Measurements from ENCODE around the gene TMEM163.

Gene TMEM163

GRCh38 chr2:134689315-134689714, 29.5 kb downstream of the TMEM163 start:
- no peak for DNase-seq

- no peak for DNase-seq
Measured at GRCh38 chr2:134685967-134686366, 32.8 kb downstream of the TMEM163 start.

GRCh38 chr2:134683561-134684112, 35.2 kb downstream of the TMEM163 start:
- peak; percentile 89 for DNase-seq

GRCh38 chr2:134682726-134683125, 36.1 kb downstream of the TMEM163 start:
- no peak for DNase-seq

GRCh38 chr2:134681201-134681600, 37.6 kb downstream of the TMEM163 start:
- no peak for DNase-seq

- DNase-seq = peak; percentile 18
Measured at GRCh38 chr2:134679745-134680144, 39.1 kb downstream of the TMEM163 start.

- no peak for DNase-seq
Measured at GRCh38 chr2:134679294-134679693, 39.5 kb downstream of the TMEM163 start.

GRCh38 chr2:134677856-134678756, 40.7 kb downstream of the TMEM163 start:
- no peak for DNase-seq

- DNase-seq = no peak
Measured at GRCh38 chr2:134676960-134677359, 41.8 kb downstream of the TMEM163 start.

- DNase-seq = no peak
Measured at GRCh38 chr2:134675314-134675713, 43.5 kb downstream of the TMEM163 start.

GRCh38 chr2:134674687-134675086, 44.1 kb downstream of the TMEM163 start:
- DNase-seq = no peak

- no peak for DNase-seq
Measured at GRCh38 chr2:134671513-134671912, 47.3 kb downstream of the TMEM163 start.

- DNase-seq = no peak
Measured at GRCh38 chr2:134670955-134671354, 47.8 kb downstream of the TMEM163 start.

- DNase-seq = peak; percentile 46
Measured at GRCh38 chr2:134669731-134670669, 48.8 kb downstream of the TMEM163 start.

- peak; percentile 78 for DNase-seq
Measured at GRCh38 chr2:134668821-134669220, 50.0 kb downstream of the TMEM163 start.

- no peak for DNase-seq
Measured at GRCh38 chr2:134667541-134667940, 51.3 kb downstream of the TMEM163 start.

GRCh38 chr2:134667081-134667480, 51.7 kb downstream of the TMEM163 start:
- DNase-seq = no peak

GRCh38 chr2:134665727-134666506, 52.9 kb downstream of the TMEM163 start:
- DNase-seq = peak; percentile 9

- no peak for DNase-seq
Measured at GRCh38 chr2:134663451-134664450, 55.0 kb downstream of the TMEM163 start.

- no peak for DNase-seq
Measured at GRCh38 chr2:134662751-134663150, 56.0 kb downstream of the TMEM163 start.
